ENCODE results near the gene MAP4. TPM values are rescaled to one million over a fixed set of nuclear protein-coding genes. Genes with fewer than 3 reads are reported as not detected.

MAP4 gene
- total RNA-seq, 1 experiment from 2014 or later, result 140 TPM

DNA sequence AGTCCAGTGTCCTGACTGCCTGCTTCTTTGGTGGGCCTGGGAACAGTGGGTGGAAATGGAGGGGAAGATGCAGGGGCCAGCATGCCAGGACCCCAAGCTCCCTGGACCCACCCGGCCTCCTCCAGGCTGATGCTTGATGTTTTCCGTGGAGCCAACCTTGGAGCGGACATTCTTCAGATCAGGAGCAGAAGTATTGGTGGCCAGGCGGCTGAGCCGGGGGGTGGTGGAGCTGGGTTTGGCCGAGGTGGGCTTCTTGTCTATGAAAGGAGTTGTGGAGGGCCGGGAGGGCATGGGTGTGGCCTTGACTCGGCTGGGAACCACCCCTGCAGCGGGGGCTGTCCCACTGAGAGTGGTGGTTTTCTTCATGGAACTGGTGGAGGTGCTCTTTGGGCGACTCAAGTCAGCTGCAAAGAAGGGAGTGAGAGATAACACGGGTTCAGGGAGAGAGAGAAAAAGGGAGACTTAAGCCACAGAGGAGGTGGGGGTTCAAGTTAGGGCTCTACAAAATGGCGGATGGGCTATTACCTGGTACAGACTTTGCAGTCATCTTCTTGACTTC lies 145.4 kb downstream of the MAP4 start:
- H3T11ph ChIP-seq (ENCODE audit: low read length), result no peak overlapping the region
- peaks cover 32 to 69% (median 64%) of the 10 kb centered on the region in 3 experiments; a peak in 6 of 7 replicates for H3K36me3 Mint-ChIP-seq (ENCODE audit: insufficient read depth in 1 of 3, low read depth in 3 of 3)
- no peak overlapping the region for H2BK120ac ChIP-seq (ENCODE audit: low read depth, low read length, poor library complexity, severe bottlenecking)
- H3K9me3 Mint-ChIP-seq, result no peaks in the 10 kb centered on the region
- no peaks in the 10 kb centered on the region for H3K27me3 ChIP-seq (ENCODE audit: insufficient read depth, low read length)
- H3K4me1 Mint-ChIP-seq, result peaks cover 11 to 14% of the 10 kb centered on the region in 2 experiments
- WGBS (ENCODE audit: extremely low coverage, insufficient read length, low lambda C conversion rate), result no CpG with 5 or more reads among the region's 12 CpGs
- H3K18ac ChIP-seq (ENCODE audit: insufficient read length, low read depth, low read length), result no peak overlapping the region
- H4K8ac ChIP-seq (replicated peaks; ENCODE audit: insufficient read length, low read depth, low read length), result no peak overlapping the region
- no peak overlapping the region for H2AK5ac ChIP-seq (ENCODE audit: insufficient read length, low read length)
- no peak overlapping the region for H3K56ac ChIP-seq (ENCODE audit: insufficient read length, low read depth, low read length)
- no peaks in the 10 kb centered on the region for H3K23me2 ChIP-seq (ENCODE audit: insufficient read length, low read depth, low read length, poor library complexity, severe bottlenecking)
- no peak overlapping the region for H3K4ac ChIP-seq (ENCODE audit: low read depth, low read length)
- no peak overlapping the region for H3K4me3 Mint-ChIP-seq
- H2BK15ac ChIP-seq (ENCODE audit: low read depth, low read length), result no peak overlapping the region
- no peak overlapping the region for H3K9ac ChIP-seq (ENCODE audit: extremely low read depth, insufficient read length, low read length)
- H3K23ac ChIP-seq (ENCODE audit: insufficient read length, low read depth, low read length), result no peak overlapping the region
- no peak overlapping the region; a peak in 2 of 7 replicates for H3K27ac Mint-ChIP-seq
- TF ChIP-seq, protein P1, sequence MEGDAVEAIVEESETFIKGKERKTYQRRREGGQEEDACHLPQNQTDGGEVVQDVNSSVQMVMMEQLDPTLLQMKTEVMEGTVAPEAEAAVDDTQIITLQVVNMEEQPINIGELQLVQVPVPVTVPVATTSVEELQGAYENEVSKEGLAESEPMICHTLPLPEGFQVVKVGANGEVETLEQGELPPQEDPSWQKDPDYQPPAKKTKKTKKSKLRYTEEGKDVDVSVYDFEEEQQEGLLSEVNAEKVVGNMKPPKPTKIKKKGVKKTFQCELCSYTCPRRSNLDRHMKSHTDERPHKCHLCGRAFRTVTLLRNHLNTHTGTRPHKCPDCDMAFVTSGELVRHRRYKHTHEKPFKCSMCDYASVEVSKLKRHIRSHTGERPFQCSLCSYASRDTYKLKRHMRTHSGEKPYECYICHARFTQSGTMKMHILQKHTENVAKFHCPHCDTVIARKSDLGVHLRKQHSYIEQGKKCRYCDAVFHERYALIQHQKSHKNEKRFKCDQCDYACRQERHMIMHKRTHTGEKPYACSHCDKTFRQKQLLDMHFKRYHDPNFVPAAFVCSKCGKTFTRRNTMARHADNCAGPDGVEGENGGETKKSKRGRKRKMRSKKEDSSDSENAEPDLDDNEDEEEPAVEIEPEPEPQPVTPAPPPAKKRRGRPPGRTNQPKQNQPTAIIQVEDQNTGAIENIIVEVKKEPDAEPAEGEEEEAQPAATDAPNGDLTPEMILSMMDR (conservative IDR thresholded peaks at IDR 0.05), result no peak
- no peaks in the 10 kb centered on the region for H3K79me2 ChIP-seq (ENCODE audit: insufficient read depth, low read length)
- no peaks in the 10 kb centered on the region for H3K27me3 Mint-ChIP-seq (ENCODE audit: low read depth)
- H3K4me2 ChIP-seq (ENCODE audit: insufficient read depth, insufficient read length, low read length), result no peak overlapping the region
- H3K4me1 ChIP-seq (ENCODE audit: insufficient read depth, low read length), result no peaks in the 10 kb centered on the region
- H2BK20ac ChIP-seq (ENCODE audit: low read depth, low read length, poor library complexity, severe bottlenecking), result no peak overlapping the region
- no peaks in the 10 kb centered on the region for H3K9me3 ChIP-seq (ENCODE audit: control insufficient read depth, low read depth, low read length)
- H4K20me1 ChIP-seq (ENCODE audit: control insufficient read depth, insufficient read depth, insufficient read length), result no peaks in the 10 kb centered on the region
- H4K91ac ChIP-seq (ENCODE audit: insufficient read length, low read depth, low read length), result no peak overlapping the region
- no peak overlapping the region for H3K27ac ChIP-seq (ENCODE audit: insufficient read length, low read depth, low read length)
- no peak overlapping the region for H3K14ac ChIP-seq (ENCODE audit: insufficient read depth, low read length)
- no peak overlapping the region for H2AFZ ChIP-seq (ENCODE audit: low read length)
- H3K79me1 ChIP-seq (ENCODE audit: insufficient read depth, low read depth, low read length, poor library complexity, severe bottlenecking), result no peaks in the 10 kb centered on the region
- no peak for DNase-seq
- H2BK5ac ChIP-seq (ENCODE audit: insufficient read length, low read length), result no peak overlapping the region
- no peak overlapping the region for H2BK12ac ChIP-seq (ENCODE audit: insufficient read length, low read depth, low read length)
- H4K5ac ChIP-seq (ENCODE audit: insufficient read length, low read depth, low read length), result no peak overlapping the region

All from H9 (cell line).